Gastroesophageal sphincter (tissue), 4 donors: ENCODE measurements around the gene SCGB1D1. TPM values are rescaled to one million over a fixed set of nuclear protein-coding genes. Genes with fewer than 3 reads are reported as not detected.

Experiments
- ATAC-seq: fragments of 150-250 bp; one replicate; pipeline ENCODE4 v1.9.1; 2016; ENCODE audit warnings: mild to moderate bottlenecking, moderate library complexity
- H3K27ac ChIP-seq, 4 donors: fragments of 200-600 bp; sonication (generic) in 3 of 4; 1 replicate in 3 of 4; 2 replicates in 1 of 4; pipeline ENCODE4 v1.5.1; 2016 to 2019
- H3K27me3 ChIP-seq: fragments of 200-600 bp; sonication (generic); one replicate; pipeline ENCODE4 v1.5.1; 2019
- H3K36me3 ChIP-seq, 2 donors: fragments of 200-600 bp; sonication (generic); one replicate each; pipeline ENCODE4 v1.5.1; 2019; ENCODE audit warnings: control low read depth in 1 of 2
- H3K4me1 ChIP-seq, 3 donors: fragments of 200-600 bp; sonication (generic); 1 replicate in 2 of 3; 2 replicates in 1 of 3; pipeline ENCODE4 v1.5.1; 2016 to 2019; ENCODE audit warnings: control low read depth in 2 of 3
- H3K4me3 ChIP-seq, 2 donors: fragments of 200-600 bp; sonication (generic); one replicate each; pipeline ENCODE4 v1.5.1; 2019; ENCODE audit warnings: mild to moderate bottlenecking in 1 of 2, moderate library complexity in 1 of 2
- H3K9me3 ChIP-seq, 3 donors: fragments of 200-600 bp; sonication (generic); one replicate each; pipeline ENCODE4 v1.5.1; 2017 to 2019; ENCODE audit warnings: control low read depth in 2 of 3
- CTCF ChIP-seq, 4 experiments: fragments of 200-600 bp in 2 of 4; fragments of 450-650 bp in 2 of 4; sonication (generic) in 1 of 4; IDR thresholded peaks; one replicate each; pipeline ENCODE4 v1.5.1; 2017 to 2019; ENCODE audit warnings: antibody characterized with exemption in 4 of 4, mild to moderate bottlenecking in 2 of 4, moderate library complexity in 2 of 4
- EP300 ChIP-seq: sonication (generic); formaldehyde crosslinking; IDR thresholded peaks from one replicate; pipeline ENCODE4 v1.6.1; 2017; ENCODE audit warnings: antibody characterized with exemption, mild to moderate bottlenecking
- POLR2A ChIP-seq, 2 donors: fragments of 450-650 bp; IDR thresholded peaks; one replicate each; pipeline ENCODE4 v1.6.1; 2017; ENCODE audit warnings: antibody characterized with exemption in 2 of 2, mild to moderate bottlenecking in 2 of 2, moderate library complexity in 1 of 2
- POLR2AphosphoS5 ChIP-seq: sonication (generic); formaldehyde crosslinking; IDR thresholded peaks from one replicate; pipeline ENCODE4 v1.6.1; 2017; ENCODE audit warnings: antibody characterized with exemption
- WGBS, 2 donors: methylation state at CpG; one replicate each; pipeline ENCODE4 v1.1.5; 2018; ENCODE audit warnings: low coverage in 1 of 2; 5-methylcytosine and 5-hydroxymethylcytosine counted together
- total RNA-seq, 4 donors: library from RNA; depleted of rRNA; stranded (reverse); fragments of >200 nt; gene quantifications; one replicate each; pipeline ENCODE4 v1.1.0, GENCODE V29; 2016

SCGB1D1 gene
- total RNA-seq, 4 donors from 2014 or later: not detected

- no peak overlapping the region for H3K4me3 ChIP-seq
- ATAC-seq: no peak
- no peak overlapping the region for H3K27ac ChIP-seq
- no peaks in the 10 kb centered on the region for H3K27me3 ChIP-seq
- H3K36me3 ChIP-seq: peaks cover 0 to 71% of the 10 kb centered on the region in 2 donors
- TF ChIP-seq POLR2AphosphoS5 (no peak), CTCF (IDR thresholded peaks at IDR 0.05) (no peak), EP300 (no peak), POLR2A (IDR thresholded peaks at IDR 0.05) (no peak)
- no peaks in the 10 kb centered on the region for H3K9me3 ChIP-seq
- no peaks in the 10 kb centered on the region for H3K4me1 ChIP-seq
- WGBS, 2 donors: 84 to 91% methylated on average over 3 to 4 of the region's 10 CpGs
Measured at GRCh38 chr11:62150887-62151736, 38.9 kb upstream of the SCGB1D1 start.

DNA sequence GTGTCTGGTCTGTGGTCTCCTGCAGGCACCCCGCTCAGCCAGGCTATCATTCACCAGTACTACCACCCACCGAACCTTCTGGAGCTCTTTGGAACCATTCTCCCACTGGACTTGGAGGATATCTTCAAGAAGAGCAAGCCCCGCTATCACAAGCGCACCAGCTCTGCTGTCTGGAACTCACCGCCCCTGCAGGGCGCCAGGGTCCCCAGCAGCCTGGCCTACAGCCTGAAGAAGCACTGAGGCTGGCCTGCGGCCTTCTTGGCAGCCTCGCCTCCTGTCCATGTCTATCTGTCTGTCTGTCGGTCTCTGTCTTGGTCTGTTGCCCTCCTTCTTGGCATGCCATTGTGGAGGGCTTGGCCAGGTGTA lies 38.3 kb upstream of the SCGB1D1 start:
- Histone ChIP-seq H3K27me3 (no peaks in the 10 kb centered on the region), H3K36me3 (peaks cover 0 to 65% of the 10 kb centered on the region in 2 donors), H3K4me3 (no peak overlapping the region), H3K4me1 (no peaks in the 10 kb centered on the region), H3K9me3 (no peaks in the 10 kb centered on the region), H3K27ac (no peak overlapping the region)
- no peak for TF ChIP-seq POLR2A (IDR thresholded peaks at IDR 0.05)
- TF ChIP-seq CTCF (IDR thresholded peaks at IDR 0.05): no peak
- no peak for TF ChIP-seq POLR2AphosphoS5
- TF ChIP-seq EP300: no peak
- no peak for ATAC-seq
- 92% methylated on average over 6 of the region's 9 CpGs; no CpG with 5 or more reads in 1 of the 2 donors for WGBS, 2 donors

DNA sequence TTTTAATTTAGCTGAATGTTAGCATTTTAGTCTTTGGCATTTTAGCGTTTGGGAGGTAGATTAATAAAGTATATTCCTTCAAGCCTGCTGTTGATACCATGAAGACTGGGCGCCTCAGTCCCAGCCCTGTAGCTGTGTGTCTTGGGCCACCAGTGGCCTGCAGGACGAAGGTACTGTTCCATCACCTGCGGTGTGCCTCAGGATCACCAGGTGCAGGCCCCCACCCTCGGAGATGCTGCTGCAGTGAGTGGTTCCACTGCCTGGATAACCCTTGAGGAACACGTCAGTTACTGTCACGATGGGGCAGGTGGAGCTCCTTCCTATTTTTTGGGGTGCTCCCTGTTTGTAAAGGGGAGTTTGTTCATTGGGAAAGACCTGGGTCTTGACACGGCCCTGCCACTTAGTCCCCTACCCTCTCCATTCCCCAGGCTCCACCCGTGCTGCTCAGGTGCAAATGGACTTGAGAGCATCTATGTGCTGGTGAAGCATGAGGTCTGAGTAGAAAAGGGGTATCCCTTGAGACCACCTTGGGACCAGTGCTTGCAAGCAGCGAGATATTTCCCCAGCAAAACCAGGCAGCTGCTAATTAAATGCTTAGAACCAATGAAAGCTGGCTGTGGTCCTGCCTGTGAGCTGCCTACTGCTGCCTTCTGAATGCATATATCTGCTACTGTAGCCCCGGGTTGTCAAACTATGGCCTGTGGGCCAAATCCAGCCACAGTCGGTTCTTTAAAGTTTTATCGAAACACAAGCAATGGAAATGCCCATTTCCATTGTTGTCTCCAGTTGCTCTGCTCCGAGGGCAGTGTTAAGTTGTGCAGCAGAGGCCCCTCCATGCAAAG lies 37.5 kb upstream of the SCGB1D1 start:
- Histone ChIP-seq H3K36me3 (peaks cover 0 to 57% of the 10 kb centered on the region in 2 donors), H3K4me3 (no peak overlapping the region), H3K9me3 (no peaks in the 10 kb centered on the region), H3K27me3 (no peaks in the 10 kb centered on the region), H3K27ac (no peak overlapping the region), H3K4me1 (peaks cover 0 to 1% (median 0%) of the 10 kb centered on the region in 3 donors)
- WGBS, 2 donors: 80 to 93% methylated on average over 3 to 10 of the region's 14 CpGs
- no peak for ATAC-seq
- TF ChIP-seq CTCF (IDR thresholded peaks at IDR 0.05) (no peak), POLR2AphosphoS5 (no peak), EP300 (no peak), POLR2A (IDR thresholded peaks at IDR 0.05) (no peak)

GRCh38 chr11:62153087-62153395 lies 37.0 kb upstream of the SCGB1D1 start:
- no peak for TF ChIP-seq POLR2A (IDR thresholded peaks at IDR 0.05)
- TF ChIP-seq CTCF (IDR thresholded peaks at IDR 0.05): no peak
- no peak for TF ChIP-seq POLR2AphosphoS5
- TF ChIP-seq EP300: no peak
- Histone ChIP-seq H3K27ac (no peak overlapping the region), H3K27me3 (no peaks in the 10 kb centered on the region), H3K36me3 (peaks cover 0 to 51% of the 10 kb centered on the region in 2 donors), H3K4me1 (peaks cover 0 to 6% (median 0%) of the 10 kb centered on the region in 3 donors), H3K9me3 (no peaks in the 10 kb centered on the region), H3K4me3 (no peak overlapping the region)
- no peak for ATAC-seq
- 84 to 94% methylated on average over 2 of the region's 2 CpGs for WGBS, 2 donors
